ENCODE measurements around the gene SORCS3.
"Not testable (repeated sequence)": the region's sequence is repeated elsewhere in the genome, so short reads cannot be mapped to it uniquely, and the experiment has no call there.

GRCh38 chr10:104703262-104703661, 62.2 kb downstream of the SORCS3 start:
- not testable (repeated sequence) for TF ChIP-seq CTCF (IDR thresholded peaks at IDR 0.05; ENCODE audit: low read depth, low read length, missing input control); RAD21 (IDR thresholded peaks at IDR 0.05); FOXA1 (IDR thresholded peaks at IDR 0.05); YY1 (IDR thresholded peaks at IDR 0.05); REST (IDR thresholded peaks at IDR 0.05); TAF1 (conservative IDR thresholded peaks at IDR 0.05); JUND (IDR thresholded peaks at IDR 0.05); FOXA2 (IDR thresholded peaks at IDR 0.05); GABPA (IDR thresholded peaks at IDR 0.05 in 1 of 2, conservative IDR thresholded peaks at IDR 0.05 in 1 of 2); ATF3 (IDR thresholded peaks at IDR 0.05); SP1 (IDR thresholded peaks at IDR 0.05); EGR1 (IDR thresholded peaks at IDR 0.05; ENCODE audit: low read depth in 2 of 2); RXRA (IDR thresholded peaks at IDR 0.05); MAX (IDR thresholded peaks at IDR 0.05)
